ENCODE results near the gene FAAP24.
"Not testable (repeated sequence)": the region's sequence is repeated elsewhere in the genome, so short reads cannot be mapped to it uniquely, and the experiment has no call there.

FAAP24 gene

GRCh38 chr19:32971715-32972540 is at the start of gene FAAP24, which contains the start of gene CEP89:
Gene FAAP24 (plus strand): TSS chr19:32972242. CDS start chr19:32973197, 955 bp downstream.
Gene CEP89 (minus strand): TSS chr19:32971958. CDS start chr19:32971874, 84 bp downstream.
- peak; percentile 97 for DNase-seq

DNA sequence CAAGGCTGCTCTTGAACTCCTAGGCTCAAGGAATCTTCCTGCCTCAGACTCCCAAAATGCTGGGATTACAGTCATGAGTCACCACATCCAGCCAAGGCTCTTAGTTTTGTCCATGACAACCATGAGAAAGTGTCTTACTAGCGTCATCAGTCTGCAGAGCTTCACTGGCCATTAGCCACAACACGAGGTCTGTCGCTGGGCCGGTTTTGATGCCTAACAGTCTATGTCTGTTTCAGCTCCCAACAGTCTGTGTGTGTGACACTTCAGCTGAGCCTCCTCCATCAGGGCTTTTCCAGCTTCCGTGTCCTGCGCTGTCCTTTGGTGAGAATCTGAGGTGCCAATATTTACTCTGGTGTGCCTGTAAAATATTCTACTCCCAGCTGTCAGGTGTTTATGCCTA is 47.8 kb upstream of the FAAP24 start:
- no peak for DNase-seq

GRCh38 chr19:32928806-32929205 is 43.2 kb upstream of the FAAP24 start:
- DNase-seq: no peak

- DNase-seq: no peak
Observed at GRCh38 chr19:32930567-32930966, 41.5 kb upstream of the FAAP24 start.

DNA sequence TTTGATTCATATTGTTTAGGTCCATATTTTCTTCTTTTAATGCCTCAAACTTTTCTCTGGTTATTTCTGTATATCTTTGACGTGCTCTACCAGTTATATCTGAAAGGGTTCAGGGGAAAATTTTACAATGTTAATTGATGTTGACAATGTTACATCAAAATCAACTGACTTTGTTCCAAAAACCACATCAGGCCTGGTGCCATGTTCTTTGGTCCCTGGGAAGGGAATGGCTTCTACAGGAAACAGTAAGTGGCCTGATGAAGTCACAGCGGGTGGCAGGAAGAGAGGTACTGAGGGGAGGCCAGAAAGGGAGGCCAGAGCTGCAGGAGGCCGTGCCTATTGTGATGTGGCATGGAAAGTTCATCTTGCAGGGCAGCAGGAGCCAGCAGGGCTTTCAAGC is 38.5 kb upstream of the FAAP24 start:
- no peak for DNase-seq

DNA sequence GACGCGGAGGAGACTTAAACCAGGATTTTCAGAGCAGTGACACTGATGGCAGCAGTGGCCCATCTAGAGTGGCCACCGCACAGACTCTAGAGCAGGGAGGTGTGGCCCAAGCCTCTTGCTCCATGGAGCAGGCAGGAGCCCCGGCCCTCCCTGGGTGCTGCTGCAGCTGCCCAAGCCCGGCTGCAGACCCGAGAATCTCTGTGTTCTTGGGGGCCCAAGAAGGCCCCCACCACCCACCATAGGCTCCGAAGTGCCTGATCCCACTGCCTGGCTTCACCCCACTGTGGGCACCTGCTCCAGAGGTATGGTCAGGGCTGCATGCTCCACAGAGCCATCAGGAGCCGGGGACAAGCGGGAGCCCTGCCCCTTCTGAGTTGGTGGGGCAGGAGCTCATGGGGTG is 36.4 kb upstream of the FAAP24 start:
- no peak for DNase-seq

DNA sequence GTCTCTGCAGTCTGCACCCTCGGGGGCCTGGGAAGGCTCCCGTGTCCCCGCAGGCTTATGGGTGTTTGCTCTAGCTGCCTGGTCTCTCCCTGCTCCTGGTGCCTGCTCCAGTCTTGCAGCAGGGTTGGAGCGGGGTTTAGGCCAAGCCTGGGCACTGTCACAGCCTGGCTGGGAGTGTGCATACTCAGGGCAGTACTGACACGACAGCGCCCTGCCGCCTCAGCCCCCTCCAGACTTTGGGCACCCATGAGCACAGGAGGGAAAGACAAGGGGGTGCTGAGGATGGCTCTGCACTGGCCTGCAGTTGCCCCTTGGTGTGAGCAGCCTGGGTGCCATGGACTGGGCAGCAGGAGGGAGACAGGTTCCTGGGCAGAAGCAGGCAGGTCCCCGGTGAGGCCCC is 36.0 kb upstream of the FAAP24 start:
- no peak for DNase-seq

DNA sequence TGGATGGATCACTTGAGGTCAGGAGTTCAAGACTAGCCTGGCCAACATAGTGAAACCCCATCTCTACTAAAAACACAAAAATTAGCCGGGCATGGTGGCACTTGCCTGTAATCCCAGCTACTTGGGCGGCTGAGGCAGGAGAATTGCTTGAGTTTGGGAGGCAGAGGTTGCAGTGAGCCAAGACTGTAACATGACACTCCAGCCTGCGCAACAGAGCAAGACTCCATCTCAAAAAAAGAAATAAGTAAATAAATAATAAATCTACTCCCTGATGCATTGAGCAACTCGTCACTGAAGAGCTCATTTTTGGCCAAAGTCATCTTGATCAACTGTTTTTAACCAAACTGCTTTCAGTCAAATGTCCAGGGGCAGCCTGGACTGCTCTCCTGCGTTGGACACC is 30.8 kb upstream of the FAAP24 start:
- DNase-seq: not testable (repeated sequence)

GRCh38 chr19:32945260-32945659 is 26.8 kb upstream of the FAAP24 start:
- no peak for DNase-seq

- no peak for DNase-seq
Observed at GRCh38 chr19:32966750-32967149, 5.3 kb upstream of the FAAP24 start.

GRCh38 chr19:32969549-32969948 is 2.5 kb upstream of the FAAP24 start:
- no peak for DNase-seq

- DNase-seq: no peak
Observed at GRCh38 chr19:32971012-32971595, 938 bp upstream of the FAAP24 start.

DNA sequence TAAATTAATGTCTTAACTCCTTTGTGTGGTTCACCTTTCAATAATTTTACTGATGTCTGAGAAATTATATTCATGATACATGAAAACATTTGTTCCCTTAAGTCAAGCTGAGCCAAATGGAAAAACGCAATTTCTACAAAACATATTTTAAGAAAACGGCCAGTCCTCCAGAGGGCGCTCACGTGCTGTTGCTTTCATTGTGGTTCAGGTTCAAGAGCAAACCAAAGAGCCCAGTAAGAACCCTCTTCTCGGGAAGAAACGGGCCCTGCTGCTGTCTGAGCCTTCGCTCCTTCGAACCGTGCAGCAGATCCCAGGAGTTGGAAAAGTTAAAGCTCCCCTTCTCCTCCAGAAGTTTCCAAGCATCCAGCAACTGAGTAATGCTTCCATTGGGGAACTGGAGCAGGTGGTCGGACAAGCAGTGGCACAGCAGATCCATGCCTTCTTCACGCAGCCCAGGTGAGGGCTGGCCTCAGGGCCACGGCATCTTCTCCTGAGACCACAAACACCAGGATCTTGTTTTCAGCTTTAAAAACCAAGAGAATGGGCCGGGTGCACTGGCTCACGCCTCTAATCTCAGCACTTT is 4.3 kb downstream of the FAAP24 start:
- peak; percentile 45 for DNase-seq

- no peak for DNase-seq
Observed at GRCh38 chr19:32977280-32977679, 5.2 kb downstream of the FAAP24 start.

GRCh38 chr19:32977813-32978212 is 5.8 kb downstream of the FAAP24 start:
- not testable (repeated sequence) for DNase-seq

DNA sequence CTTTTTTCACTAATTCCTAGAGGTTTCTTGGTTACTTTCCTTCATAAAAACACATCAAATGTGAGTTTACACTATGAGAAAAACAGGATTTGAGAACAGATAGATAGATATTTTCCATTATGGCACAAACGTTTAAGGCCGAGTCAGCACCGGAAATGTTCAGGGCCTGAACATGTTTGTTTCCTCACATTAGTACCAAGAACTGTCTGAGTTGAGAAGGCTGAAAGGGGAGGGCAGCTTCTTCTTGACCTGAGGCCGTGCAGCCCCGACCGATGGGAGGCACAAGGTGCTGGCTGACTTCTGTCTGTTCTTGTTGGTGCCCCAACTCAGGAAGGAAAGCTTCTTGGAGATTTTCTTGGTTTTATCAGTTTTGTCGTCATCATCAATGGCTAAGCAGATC is 7.8 kb downstream of the FAAP24 start:
- not testable (repeated sequence) for DNase-seq

DNA sequence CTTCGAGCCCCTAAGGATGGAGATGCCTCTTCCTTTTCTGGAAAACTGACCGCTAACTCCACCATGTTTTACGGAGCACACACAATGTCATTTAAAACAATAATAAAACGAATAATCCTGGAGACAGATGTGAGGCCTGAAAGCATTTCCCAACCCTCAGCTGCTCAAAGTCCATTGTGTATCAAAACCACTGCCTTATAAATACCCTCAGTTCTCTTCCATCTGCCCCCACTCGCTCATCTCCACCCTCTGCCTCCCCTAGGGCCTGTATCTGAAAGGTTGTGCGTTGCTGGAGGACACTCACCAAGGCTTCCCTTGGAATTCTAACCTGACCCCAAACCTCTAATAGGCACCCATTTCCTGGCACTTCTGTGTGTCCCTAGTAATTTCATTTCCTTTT is 10.4 kb downstream of the FAAP24 start:
- DNase-seq: not testable (repeated sequence)

- not testable (repeated sequence) for DNase-seq
Observed at GRCh38 chr19:32988254-32988653, 16.2 kb downstream of the FAAP24 start.

GRCh38 chr19:32988724-32989123 is 16.7 kb downstream of the FAAP24 start:
- DNase-seq: no peak

- not testable (repeated sequence) for DNase-seq
Observed at GRCh38 chr19:32995966-32996365, 23.9 kb downstream of the FAAP24 start.

DNA sequence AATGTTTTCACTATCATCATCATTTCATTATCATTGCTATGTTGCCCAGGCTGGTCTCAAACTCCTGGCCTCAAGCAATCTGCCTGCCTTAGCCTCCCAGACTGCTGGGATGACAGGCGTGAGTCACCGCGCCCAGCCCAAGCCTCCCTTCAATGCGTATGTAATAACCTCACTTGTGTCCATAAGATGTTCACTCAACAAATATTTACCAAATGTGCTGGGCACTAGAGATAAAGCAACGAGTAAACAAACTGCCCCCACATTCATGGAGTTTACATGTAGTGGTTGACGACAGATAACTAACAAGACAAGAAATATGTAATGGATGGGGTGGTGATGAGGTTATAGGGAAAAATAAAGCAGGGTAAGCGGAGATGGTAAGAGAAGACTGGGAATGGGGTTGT is 25.0 kb downstream of the FAAP24 start:
- not testable (repeated sequence) for DNase-seq

DNA sequence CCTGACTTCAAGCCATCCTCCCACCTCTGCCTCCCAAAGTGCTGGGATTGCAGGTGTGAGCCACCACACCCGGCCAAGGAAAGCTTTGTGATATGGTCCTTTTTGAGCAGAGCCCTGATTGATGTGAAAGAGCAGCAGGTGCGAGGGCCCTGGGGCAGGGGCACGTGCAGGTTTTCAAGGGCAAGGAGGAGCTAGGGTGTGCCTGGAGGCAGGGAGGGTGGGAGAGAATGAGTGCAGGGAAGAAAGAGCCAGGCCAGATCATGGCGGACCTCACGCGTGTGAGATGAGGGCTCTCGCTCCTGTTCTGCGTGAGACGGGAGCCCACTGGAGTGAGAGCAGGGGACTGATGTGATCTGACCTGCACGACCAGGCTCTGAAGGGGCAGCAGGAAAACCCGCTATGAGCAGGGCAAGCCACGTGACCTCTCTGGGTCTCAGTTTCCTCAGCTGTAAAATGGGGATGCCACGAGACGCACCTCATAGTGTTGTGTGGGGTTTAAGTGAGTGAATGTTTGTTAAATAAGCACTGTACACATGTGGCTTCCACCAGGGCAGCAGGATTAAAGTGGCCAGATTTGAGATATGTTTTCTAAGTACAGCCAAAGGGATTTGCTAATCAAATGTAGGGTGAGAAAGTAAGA is 25.8 kb downstream of the FAAP24 start:
- DNase-seq: no peak

GRCh38 chr19:32998722-32999121 is 26.7 kb downstream of the FAAP24 start:
- DNase-seq: no peak

- DNase-seq: no peak
Observed at GRCh38 chr19:33000510-33000909, 28.5 kb downstream of the FAAP24 start.

Data from stimulated activated naive CD4-positive, alpha-beta T cell treated with Interleukin-2 at 50 U/mL for 16 hours (primary cell).